ENCODE results near the gene SKOR2.

GRCh38 chr18:47285456-47285855 is 34.0 kb upstream of the SKOR2 start:
- no peak for TF ChIP-seq CTCF (conservative IDR thresholded peaks at IDR 0.05; ENCODE audit: low read depth, low read length)
- TF ChIP-seq EZH2 (IDR thresholded peaks at IDR 0.05; ENCODE audit: borderline replicate concordance, low read depth, low read length, poor library complexity, severe bottlenecking): no peak
